Mucosa of gallbladder (tissue), 1 donor: ENCODE data around the gene CD19. TPM values are rescaled to one million over a fixed set of nuclear protein-coding genes. Genes with fewer than 3 reads are reported as not detected.

Experiments used
- DNase-seq: peaks from one replicate; pipeline ENCODE4 v3.0.0-alpha.2; 2020; ENCODE audit warnings: low spot score
- total RNA-seq: library from RNA; stranded (reverse); gene quantifications from one replicate; pipeline ENCODE4 v1.2.1, GENCODE V29; 2021
- donor health status: DM: no; HTN: no; CAD: no.

Gene CD19
- total RNA-seq, 1 donor from 2014 or later, result 1.4 TPM

DNA sequence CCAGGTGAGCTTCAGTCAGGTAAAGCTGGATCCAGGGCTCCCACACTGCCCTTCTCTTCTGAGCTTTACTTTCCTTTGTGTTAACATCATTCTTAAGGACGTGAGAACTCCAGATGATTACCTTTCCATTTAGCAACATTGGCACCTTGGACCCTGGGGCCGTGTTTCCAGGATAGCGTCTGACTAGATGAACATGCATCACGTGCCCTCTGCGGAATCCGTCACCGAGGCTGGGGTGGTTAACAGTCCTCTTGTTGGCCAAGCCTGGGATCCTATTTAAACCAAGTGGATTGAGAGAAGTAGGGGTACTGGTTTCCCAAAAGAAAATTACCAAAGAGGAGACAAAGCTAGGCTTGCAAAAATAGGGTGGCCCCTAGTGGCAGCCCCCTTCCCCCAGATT lies 49.2 kb downstream of the CD19 start:
- no peak for DNase-seq

DNA sequence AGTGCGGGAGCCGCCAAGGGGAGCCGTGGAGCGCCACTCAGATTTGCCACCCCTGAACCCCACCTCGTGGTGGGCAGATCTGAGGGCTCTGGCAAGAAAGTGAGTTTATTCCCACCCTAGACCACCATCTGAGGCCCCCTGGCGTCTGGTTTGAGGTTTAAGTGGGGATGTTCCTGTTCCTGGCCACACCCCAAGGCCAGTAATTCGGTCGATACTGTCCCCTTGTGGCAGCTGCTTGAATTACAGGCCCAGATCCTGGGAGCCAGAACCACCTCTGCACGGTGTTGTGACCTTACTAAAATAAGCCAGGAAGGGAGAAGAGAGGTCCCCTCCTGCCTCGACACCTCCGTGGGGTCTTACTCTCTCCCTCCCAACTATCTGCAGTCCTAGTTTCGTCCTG lies 49.7 kb downstream of the CD19 start:
- DNase-seq, result no peak

DNA sequence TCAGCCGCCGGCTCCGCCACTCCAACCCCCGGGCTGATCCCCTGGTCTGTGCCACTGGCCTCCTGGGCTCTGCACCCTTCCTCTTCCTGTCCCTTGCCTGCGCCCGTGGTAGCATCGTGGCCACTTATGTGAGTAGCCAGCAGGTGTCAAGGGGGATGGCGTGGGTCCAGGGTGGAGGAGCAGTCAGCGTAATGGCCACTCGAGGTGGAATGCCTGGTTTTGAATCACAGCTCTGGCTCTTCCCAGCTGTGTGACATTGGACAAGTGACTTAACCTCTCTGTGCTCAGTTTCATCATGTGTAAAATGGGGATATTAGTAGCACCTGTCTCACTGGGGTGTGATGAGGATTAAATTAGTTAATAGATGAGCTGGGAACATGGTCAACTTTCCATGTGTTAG lies 50.6 kb downstream of the CD19 start:
- DNase-seq, result no peak

DNA sequence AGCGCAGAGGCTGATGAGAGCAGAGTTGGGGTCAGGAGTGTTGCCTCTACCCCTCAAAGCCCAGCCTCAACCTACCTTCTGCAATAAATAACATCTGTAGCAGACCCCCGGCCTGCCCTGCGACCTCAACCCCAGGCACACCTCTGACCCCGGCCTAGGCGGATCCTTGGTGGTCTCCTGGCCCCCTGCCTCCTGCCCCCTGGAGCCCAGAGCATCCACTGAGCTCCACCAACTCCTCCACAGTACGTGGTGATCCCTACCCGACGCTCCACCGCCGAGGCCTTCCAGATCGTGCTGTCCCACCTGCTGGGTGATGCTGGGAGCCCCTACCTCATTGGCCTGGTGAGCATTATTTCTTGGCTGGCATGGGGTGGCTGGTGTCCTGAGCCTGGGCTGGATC lies 51.2 kb downstream of the CD19 start:
- DNase-seq, result no peak

DNA sequence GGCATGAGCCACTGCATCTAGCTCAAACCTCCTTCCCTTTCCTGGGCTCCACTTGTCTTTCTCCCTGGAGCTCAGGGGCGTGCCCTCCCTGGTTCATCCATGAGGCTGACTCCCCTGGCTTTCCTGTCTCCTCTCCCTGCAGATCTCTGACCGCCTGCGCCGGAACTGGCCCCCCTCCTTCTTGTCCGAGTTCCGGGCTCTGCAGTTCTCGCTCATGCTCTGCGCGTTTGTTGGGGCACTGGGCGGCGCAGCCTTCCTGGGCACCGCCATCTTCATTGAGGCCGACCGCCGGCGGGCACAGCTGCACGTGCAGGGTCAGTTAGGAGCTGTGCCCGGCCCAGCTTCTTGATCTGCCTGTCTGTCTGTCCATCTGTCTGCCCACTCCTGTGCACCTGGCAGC lies 51.9 kb downstream of the CD19 start:
- no peak for DNase-seq

DNA sequence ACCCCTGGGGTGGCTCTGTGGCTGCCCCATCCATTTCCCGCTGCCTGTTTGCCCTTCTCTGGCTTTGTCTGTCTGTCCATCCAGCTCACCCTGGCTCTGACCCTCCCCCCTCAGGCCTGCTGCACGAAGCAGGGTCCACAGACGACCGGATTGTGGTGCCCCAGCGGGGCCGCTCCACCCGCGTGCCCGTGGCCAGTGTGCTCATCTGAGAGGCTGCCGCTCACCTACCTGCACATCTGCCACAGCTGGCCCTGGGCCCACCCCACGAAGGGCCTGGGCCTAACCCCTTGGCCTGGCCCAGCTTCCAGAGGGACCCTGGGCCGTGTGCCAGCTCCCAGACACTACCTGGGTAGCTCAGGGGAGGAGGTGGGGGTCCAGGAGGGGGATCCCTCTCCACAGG lies 52.3 kb downstream of the CD19 start:
- no peak for DNase-seq

DNA sequence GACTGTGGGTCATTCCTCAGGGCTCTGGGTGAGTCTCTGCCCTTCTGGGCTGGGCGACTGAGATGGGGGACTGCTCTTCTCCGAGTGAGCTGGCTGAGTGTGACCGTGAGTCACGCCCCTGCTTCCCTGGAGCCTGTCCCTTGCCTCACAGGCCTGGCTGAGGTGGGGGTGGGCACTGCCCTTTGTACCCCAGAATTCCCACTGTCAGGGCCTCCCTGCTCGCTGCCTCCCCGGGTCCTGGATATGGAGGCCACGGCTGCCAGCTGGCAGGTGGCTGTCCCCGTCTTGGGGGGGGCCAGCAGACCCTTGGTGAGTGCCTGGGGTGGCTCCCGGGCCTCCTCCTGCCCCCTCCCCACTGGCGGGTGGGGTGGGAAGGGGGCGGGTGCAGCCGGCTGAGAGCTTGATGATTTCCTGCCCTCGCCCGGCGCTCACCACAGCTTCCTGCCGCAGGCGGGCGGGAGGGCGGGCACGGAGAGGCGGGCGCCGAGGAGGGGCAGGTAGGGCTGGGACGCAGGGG lies 52.9 kb downstream of the CD19 start, which contains the start of gene LAT:
Gene LAT, plus strand, starts transcription at position 434 of the 517 bp plus-strand sequence. CDS start 366 bp downstream, outside the sequence.
- DNase-seq, result no peak

DNA sequence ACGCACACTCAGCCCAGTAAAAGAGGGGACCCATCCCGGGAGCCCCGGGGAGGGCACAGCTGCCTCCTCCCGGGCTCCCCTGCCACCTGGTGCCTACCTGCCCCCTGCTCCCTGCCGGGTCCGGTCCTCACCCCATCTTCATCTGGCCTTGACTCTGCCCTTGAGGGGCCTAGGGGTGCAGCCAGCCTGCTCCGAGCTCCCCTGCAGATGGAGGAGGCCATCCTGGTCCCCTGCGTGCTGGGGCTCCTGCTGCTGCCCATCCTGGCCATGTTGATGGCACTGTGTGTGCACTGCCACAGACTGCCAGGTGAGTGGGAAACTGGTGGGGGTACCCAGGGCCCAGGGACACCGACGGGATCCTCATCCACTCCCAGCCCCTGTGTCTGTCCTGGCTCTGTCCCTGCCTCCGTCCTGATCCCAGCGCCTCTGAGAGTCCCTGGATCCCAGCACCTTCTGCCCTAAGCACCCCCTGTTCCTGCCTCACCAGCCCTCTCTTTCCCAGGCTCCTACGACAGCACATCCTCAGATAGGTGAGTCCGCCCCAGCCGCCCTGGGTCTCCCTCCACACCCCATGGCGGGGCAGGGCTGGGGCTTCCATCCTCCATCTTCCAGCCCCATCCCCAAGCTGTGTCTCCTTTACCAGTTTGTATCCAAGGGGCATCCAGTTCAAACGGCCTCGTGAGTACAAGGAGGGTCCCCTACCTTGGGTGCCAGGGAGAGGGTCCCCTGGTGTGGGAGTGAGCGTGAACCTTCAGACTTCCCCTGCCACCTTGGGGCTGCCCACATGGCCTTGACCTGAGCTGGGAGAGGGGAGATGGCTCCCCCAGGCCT lies 53.7 kb downstream of the CD19 start:
- no peak for DNase-seq

DNA sequence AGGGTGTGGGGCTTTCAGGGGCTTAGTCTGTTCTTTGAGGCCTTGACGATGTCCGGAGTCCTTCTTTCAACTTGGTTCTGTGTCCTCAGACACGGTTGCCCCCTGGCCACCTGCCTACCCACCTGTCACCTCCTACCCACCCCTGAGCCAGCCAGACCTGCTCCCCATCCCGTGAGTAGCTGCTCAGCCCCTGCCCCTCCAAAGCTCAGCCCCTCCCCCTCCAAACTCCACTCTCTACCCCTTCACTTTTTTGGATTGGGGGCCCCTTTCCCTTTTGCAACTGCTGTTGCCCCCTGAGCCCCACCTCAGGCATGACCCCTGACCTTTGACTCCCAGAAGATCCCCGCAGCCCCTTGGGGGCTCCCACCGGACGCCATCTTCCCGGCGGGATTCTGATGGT lies 54.3 kb downstream of the CD19 start:
- no peak for DNase-seq

DNA sequence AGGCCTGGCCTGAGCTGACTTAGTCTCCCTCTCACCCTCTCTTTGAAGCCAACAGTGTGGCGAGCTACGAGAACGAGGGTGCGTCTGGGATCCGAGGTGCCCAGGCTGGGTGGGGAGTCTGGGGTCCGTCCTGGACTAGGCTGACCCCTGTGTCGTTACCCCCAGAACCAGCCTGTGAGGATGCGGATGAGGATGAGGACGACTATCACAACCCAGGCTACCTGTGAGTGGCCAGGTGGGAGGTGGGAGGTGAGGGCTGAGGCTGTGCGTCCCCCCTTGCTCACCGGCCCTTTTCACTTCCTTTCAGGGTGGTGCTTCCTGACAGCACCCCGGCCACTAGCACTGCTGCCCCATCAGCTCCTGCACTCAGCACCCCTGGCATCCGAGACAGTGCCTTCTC lies 54.7 kb downstream of the CD19 start:
- DNase-seq, result no peak

DNA sequence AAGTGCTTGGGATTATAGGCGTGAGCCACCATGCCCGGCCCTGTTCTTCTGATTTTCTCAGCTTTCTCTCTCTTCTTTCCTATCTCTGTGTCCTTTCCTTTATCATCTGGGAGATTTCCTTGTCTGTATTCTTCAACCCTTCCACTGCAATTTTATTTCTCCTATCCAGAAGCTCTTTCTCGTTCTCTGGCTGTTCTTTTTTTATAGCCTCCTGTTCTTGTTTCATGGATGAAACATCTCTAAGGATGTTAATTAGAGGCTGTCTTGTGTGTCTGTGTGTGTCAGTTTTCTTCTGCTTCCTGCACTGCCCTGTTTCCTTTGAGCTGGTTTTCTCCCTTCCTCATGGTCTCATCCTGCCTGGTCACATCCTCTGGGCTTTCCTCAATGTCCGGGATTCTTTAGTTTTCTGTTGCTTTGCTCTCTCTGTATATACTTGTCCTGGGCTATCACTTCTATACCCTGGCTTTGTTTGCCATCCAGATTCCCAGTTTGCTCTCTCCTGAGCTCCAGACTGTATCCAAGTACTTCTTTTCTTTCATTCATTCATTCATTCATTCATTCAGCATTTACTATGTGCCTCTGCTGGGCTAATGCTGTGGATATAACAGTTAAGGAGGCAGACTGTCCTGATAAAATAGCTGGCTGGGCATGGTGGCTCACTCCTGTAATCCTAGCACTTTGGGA lies 55.5 kb downstream of the CD19 start:
- DNase-seq, result no peak

Other genes with a start within 250 kb of the CD19 start
- gene EIF3C, start 220.5 kb upstream of the CD19 start, total RNA-seq, result 381 TPM
- gene NPIPB9, start 180.2 kb upstream of the CD19 start, total RNA-seq, result not detected
- gene ATXN2L, start 109.0 kb upstream of the CD19 start, total RNA-seq, result 113 TPM
- gene TUFM, start 85.6 kb upstream of the CD19 start, total RNA-seq, result 163 TPM
- gene SH2B1, start 68.1 kb upstream of the CD19 start, total RNA-seq, result 88.1 TPM
- gene ATP2A1, start 53.5 kb upstream of the CD19 start, total RNA-seq, result 0.83 TPM
- 35.1 TPM for gene RABEP2, start 6.7 kb upstream of the CD19 start, total RNA-seq
- gene NFATC2IP, start 19.0 kb downstream of the CD19 start, total RNA-seq, result 39.2 TPM
- gene SPNS1, start 42.8 kb downstream of the CD19 start, total RNA-seq, result 39.8 TPM
- gene LAT, start 53.1 kb downstream of the CD19 start, total RNA-seq, result 14.3 TPM